ENCODE data around the gene PODNL1.

The PODNL1 gene

GRCh38 chr19:13881692-13882418, 56.4 kb downstream of the PODNL1 start:
- TF ChIP-seq, protein P1, sequence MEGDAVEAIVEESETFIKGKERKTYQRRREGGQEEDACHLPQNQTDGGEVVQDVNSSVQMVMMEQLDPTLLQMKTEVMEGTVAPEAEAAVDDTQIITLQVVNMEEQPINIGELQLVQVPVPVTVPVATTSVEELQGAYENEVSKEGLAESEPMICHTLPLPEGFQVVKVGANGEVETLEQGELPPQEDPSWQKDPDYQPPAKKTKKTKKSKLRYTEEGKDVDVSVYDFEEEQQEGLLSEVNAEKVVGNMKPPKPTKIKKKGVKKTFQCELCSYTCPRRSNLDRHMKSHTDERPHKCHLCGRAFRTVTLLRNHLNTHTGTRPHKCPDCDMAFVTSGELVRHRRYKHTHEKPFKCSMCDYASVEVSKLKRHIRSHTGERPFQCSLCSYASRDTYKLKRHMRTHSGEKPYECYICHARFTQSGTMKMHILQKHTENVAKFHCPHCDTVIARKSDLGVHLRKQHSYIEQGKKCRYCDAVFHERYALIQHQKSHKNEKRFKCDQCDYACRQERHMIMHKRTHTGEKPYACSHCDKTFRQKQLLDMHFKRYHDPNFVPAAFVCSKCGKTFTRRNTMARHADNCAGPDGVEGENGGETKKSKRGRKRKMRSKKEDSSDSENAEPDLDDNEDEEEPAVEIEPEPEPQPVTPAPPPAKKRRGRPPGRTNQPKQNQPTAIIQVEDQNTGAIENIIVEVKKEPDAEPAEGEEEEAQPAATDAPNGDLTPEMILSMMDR (IDR thresholded peaks at IDR 0.05; ENCODE audit: borderline replicate concordance, control extremely low read depth, extremely low read depth, insufficient read depth, missing control alignments), result no peak
- peak; percentile 50 for DNase-seq (ENCODE audit: low spot score)
- in situ Hi-C loops (cut with MboI; ENCODE audit: low sequenced_read_pairs, unreplicated experiment), result loop anchor here (5.0 kb wide), 1 partner anchor 190 kb away; the partner anchor contains the start of gene MISP3

- in situ Hi-C loops (cut with MboI; ENCODE audit: low sequenced_read_pairs, unreplicated experiment), result loop anchor here (5.0 kb wide), 1 partner anchor 191 kb away; the partner anchor contains the start of gene MISP3
- DNase-seq (ENCODE audit: low spot score), result peak; percentile 37
- TF ChIP-seq, protein P1 (IDR thresholded peaks at IDR 0.05; ENCODE audit: borderline replicate concordance, control extremely low read depth, extremely low read depth, insufficient read depth, missing control alignments), result no peak
Measured at GRCh38 chr19:13881251-13881691, 56.9 kb downstream of the PODNL1 start.
